Measurements from ENCODE around the gene RMDN3.
A peak's percentile ranks its signal among the peaks of the same experiment; 100 is the strongest.

RMDN3 gene

DNA sequence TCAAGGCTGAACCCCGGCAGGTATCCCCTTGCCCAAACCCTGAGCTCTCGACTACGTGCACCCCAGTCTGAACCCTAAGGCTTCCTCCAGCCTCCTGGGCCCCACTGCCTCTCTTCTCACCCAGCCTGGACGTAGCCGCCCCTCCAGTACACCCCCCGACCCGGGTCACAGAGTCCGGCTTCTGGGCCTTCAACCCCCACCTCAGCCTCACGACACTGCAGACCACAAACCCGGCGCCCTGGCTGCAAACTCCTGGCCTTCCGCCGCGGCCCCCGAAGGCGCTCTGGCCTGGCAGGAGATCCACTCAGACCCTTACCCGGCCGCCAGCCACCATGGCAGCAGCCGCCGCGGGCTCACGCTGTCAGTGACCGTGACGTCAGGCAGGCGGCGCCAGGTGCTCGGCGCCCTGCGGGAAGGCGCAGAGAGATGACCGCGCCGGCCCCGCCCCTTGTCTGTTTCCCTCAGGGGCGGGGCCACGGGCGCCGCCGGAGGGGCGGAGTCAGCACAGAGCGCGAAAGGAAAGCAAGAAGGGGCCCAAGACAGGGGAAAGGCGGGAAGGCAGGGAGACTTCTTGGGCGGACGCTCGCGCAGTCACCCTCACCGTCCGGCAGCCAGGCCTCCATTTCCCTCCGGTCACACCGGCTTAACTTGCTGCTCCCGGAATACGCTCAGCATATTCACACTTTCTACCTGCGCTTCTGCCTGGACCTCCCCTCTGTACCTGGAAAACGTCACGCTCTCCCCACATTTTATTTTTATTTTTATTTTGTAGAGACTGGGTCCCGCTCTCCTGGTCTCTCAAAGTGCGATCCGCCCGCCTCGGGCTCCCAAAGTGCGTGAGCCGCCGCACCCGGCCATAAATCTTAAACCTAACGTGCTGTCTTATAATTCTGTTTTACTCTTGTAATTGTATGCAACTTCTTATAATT, at the start of gene RMDN3:
Gene RMDN3, minus strand, starts transcription at position 372 of the 929 bp plus-strand sequence. CDS start 471 bp downstream, outside the sequence.
- H3K4me3 ChIP-seq (ENCODE audit: low read depth, low read length): peak within 1 kb of the TSS; percentile 92
- no peak for TF ChIP-seq CTCF (IDR thresholded peaks at IDR 0.05; ENCODE audit: insufficient read depth, low read length, missing control alignments)
- ChIA-PET CTCF (interaction anchor here (0.6 to 2.5 kb wide), 4 partner anchors 8 to 137 kb away, joined by 3 to 8 read pairs (median 4); no protein-coding TSS in a partner anchor), POLR2A (no interaction called here)
- no peak for DNase-seq (ENCODE audit: low read depth, low spot score)

GRCh38 chr15:40803688-40804087, 48.6 kb upstream of the RMDN3 start:
- no peak overlapping the region for H3K4me3 ChIP-seq (ENCODE audit: low read depth, low read length)
- TF ChIP-seq CTCF (IDR thresholded peaks at IDR 0.05; ENCODE audit: insufficient read depth, low read length, missing control alignments): no peak
- no peak for DNase-seq (ENCODE audit: low read depth, low spot score)
- POLR2A ChIA-PET: no interaction called here
- CTCF ChIA-PET: interaction anchor here (1.1 kb wide), 1 partner anchor 54 kb away, joined by 3 read pairs; no protein-coding TSS in a partner anchor

- no peak overlapping the region for H3K4me3 ChIP-seq (ENCODE audit: low read depth, low read length)
- ChIA-PET POLR2A (no interaction called here), CTCF (interaction anchor here (1.1 to 2.3 kb wide), 2 partner anchors 55 kb away, joined by 3 to 11 read pairs; no protein-coding TSS in a partner anchor)
- no peak for TF ChIP-seq CTCF (IDR thresholded peaks at IDR 0.05; ENCODE audit: insufficient read depth, low read length, missing control alignments)
- no peak for DNase-seq (ENCODE audit: low read depth, low spot score)
Observed at GRCh38 chr15:40803076-40803475, 48.0 kb upstream of the RMDN3 start.

DNA sequence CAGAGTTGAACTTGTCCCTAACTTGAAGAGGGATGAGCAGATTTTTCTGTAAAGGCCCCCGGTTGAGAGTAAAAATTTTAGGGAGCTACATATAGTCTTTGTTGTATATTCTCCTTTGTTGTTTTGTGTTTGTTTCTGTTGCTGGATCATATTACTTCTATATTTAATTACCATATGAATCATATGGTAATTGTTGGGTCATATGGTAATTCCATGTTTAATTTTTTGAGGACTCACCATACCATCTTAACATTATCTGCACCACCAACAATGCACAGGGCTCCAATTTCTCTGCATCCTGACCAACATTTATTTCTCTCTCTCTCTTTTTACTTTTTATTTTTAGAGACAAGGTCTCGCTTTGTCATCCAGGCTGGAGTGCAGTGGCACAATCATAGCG, 44.5 kb upstream of the RMDN3 start:
- H3K4me3 ChIP-seq (ENCODE audit: low read depth, low read length): no peak overlapping the region
- TF ChIP-seq CTCF (IDR thresholded peaks at IDR 0.05; ENCODE audit: insufficient read depth, low read length, missing control alignments): no peak
- POLR2A ChIA-PET: no interaction called here
- DNase-seq (ENCODE audit: low read depth, low spot score): no peak
- CTCF ChIA-PET: no interaction called here

- H3K4me3 ChIP-seq (ENCODE audit: low read depth, low read length): no peak overlapping the region
- ChIA-PET POLR2A (interaction anchor here (0.6 to 0.7 kb wide), 2 partner anchors 10 to 18 kb away, joined by 3 read pairs; no protein-coding TSS in a partner anchor), CTCF (interaction anchor here (0.6 kb wide), 1 partner anchor 390 kb away, joined by 3 read pairs; no protein-coding TSS in a partner anchor)
- no peak for TF ChIP-seq CTCF (IDR thresholded peaks at IDR 0.05; ENCODE audit: insufficient read depth, low read length, missing control alignments)
- no peak for DNase-seq (ENCODE audit: low read depth, low spot score)
Observed at GRCh38 chr15:40796512-40796911, 41.5 kb upstream of the RMDN3 start.

DNA sequence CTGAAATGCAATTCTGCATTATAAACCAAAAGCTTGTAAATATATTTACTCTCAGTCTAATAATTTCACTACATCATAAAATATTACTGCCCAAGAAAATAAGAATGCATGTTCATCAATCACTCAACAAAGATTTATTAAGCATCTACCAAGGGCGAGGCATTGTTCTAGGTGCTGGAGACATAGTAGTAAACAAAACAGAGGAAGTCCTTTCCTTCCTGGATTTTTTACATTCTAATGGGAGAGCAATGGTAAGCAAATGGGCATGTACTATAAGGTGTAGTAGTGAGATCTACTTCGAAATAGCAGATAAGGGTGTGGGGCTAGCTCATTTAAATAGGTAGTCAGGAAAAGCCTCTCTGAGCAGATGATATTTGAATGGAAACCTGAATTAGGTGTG, 41.0 kb upstream of the RMDN3 start:
- no peak for DNase-seq (ENCODE audit: low read depth, low spot score)
- H3K4me3 ChIP-seq (ENCODE audit: low read depth, low read length): no peak overlapping the region
- no peak for TF ChIP-seq CTCF (IDR thresholded peaks at IDR 0.05; ENCODE audit: insufficient read depth, low read length, missing control alignments)
- POLR2A ChIA-PET: interaction anchor here (0.6 kb wide), 1 partner anchor 10 kb away, joined by 3 read pairs; no protein-coding TSS in a partner anchor
- CTCF ChIA-PET: no interaction called here

Measured in AG04449 (cell line).